Activated naive CD8-positive, alpha-beta T cell treated with anti-CD3 and anti-CD28 coated beads, Interleukin-2, amount 50 U/mL, for 24 hours (primary cell): ENCODE results near the gene FAM222A.

Experiments used
- ATAC-seq: fragments of 150-1000 bp; cut with Tn5 transposase; one replicate; pipeline ENCODE4 v1.10.0; 2021
- DNase-seq: peaks from one replicate; pipeline ENCODE4 v3.0.0; 2021
- H3K27ac Mint-ChIP-seq: one replicate; pipeline ENCODE4 v1.8.0; 2021; ENCODE audit warnings: mild to moderate bottlenecking, mixed read lengths
- H3K27me3 Mint-ChIP-seq: one replicate; pipeline ENCODE4 v1.8.0; 2021; ENCODE audit warnings: mixed read lengths
- H3K36me3 Mint-ChIP-seq: one replicate; pipeline ENCODE4 v1.8.0; 2021; ENCODE audit warnings: low read depth, mixed read lengths
- H3K4me1 Mint-ChIP-seq: one replicate; pipeline ENCODE4 v1.8.0; 2021; ENCODE audit warnings: mixed read lengths
- H3K4me3 Mint-ChIP-seq: one replicate; pipeline ENCODE4 v1.8.0; 2021; ENCODE audit warnings: mild to moderate bottlenecking, moderate library complexity, mixed read lengths
- H3K9me3 Mint-ChIP-seq: one replicate; pipeline ENCODE4 v1.8.0; 2021; ENCODE audit warnings: mixed read lengths

FAM222A gene

GRCh38 chr12:109804820-109805761 lies 91.5 kb downstream of the FAM222A start:
- Mint-ChIP-seq H3K36me3 (no peaks in the 10 kb centered on the region), H3K4me1 (no peaks in the 10 kb centered on the region), H3K27ac (no peak overlapping the region), H3K27me3 (no peaks in the 10 kb centered on the region), H3K9me3 (no peaks in the 10 kb centered on the region), H3K4me3 (no peak overlapping the region)
- peak; percentile 67 for DNase-seq
- peak; percentile 65 for ATAC-seq

DNA sequence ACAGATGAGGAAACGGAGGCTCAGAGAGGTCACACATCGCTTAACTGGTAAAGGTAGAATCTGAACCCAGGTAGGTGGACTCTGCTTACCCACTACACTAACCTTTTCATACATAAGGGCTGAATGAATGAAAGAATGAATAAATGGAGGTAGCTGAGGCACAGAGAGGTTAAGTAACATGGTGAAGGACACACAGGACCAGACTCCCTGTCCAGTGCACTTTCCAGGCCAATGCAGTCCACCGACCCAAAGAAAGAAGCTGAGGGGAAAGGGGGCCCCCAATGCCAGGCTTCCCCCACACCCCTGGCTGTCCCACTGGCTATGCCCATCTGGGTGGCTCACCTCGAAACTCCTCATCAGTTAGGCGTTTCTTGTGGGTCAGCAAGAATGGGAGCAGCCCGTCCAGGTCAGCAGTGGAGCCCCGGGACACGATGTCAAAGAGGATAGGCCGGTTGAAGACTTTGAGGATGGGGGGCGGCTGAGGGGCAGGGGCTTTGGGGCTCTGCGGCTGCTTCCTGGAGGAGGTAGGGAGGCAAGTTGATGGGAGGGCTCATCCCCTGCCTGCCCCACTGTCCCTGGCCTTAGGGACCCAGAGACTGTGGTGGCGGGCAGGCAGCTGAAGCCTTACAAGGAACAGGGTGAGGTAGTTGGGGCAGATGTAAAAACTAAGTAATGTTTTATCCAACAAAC lies 94.5 kb downstream of the FAM222A start:
- no peak overlapping the region for H3K4me3 Mint-ChIP-seq
- DNase-seq (no peak), ATAC-seq (no peak)
- H3K27me3 Mint-ChIP-seq: no peaks in the 10 kb centered on the region
- H3K27ac Mint-ChIP-seq: no peak overlapping the region
- H3K4me1 Mint-ChIP-seq: no peaks in the 10 kb centered on the region
- H3K9me3 Mint-ChIP-seq: no peaks in the 10 kb centered on the region
- H3K36me3 Mint-ChIP-seq: no peaks in the 10 kb centered on the region

GRCh38 chr12:109808876-109809646 lies 95.4 kb downstream of the FAM222A start:
- H3K4me3 Mint-ChIP-seq: no peak overlapping the region
- H3K9me3 Mint-ChIP-seq: no peaks in the 10 kb centered on the region
- no peaks in the 10 kb centered on the region for H3K36me3 Mint-ChIP-seq
- ATAC-seq: no peak
- H3K4me1 Mint-ChIP-seq: no peaks in the 10 kb centered on the region
- H3K27me3 Mint-ChIP-seq: no peaks in the 10 kb centered on the region
- no peak overlapping the region for H3K27ac Mint-ChIP-seq
- DNase-seq: no peak

DNA sequence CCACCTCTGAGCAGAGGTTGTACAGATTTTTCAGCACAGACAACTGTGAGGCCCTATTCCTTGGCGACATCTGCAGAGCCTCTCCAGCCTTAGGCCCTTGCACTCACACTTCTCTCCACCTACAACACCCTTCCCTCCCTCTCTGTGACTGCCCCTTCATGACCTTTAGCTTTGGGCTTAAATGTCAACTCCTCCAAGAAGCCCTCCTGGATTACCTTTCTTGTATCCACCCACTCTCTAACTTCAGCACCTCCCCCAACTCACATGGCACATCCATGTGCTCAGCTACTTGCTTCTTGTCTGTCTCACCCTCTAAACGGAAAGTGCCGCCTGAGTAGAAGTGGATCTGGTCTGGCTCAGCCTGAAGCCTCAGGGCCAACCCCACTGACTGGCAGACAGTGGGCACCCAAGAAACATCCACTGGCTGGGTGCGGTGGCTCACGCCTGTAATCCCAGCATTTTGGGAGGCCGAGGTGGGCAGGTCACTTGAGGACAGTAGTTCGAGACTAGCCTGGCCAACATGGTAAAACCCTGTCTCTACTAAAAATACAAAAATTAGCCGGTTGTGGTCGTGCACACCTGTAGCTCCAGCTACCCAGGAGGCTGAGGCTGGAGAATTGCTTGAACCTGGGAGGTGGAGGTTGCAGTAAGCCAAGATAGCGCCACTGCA lies 97.5 kb downstream of the FAM222A start:
- no peak for ATAC-seq

GRCh38 chr12:109811624-109811995 lies 98.0 kb downstream of the FAM222A start:
- H3K27me3 Mint-ChIP-seq: no peaks in the 10 kb centered on the region
- no peaks in the 10 kb centered on the region for H3K36me3 Mint-ChIP-seq
- H3K9me3 Mint-ChIP-seq: no peaks in the 10 kb centered on the region
- H3K27ac Mint-ChIP-seq: no peak overlapping the region
- H3K4me3 Mint-ChIP-seq: no peak overlapping the region
- DNase-seq (no peak), ATAC-seq (no peak)
- H3K4me1 Mint-ChIP-seq: no peaks in the 10 kb centered on the region

More for the DNA sequence above, 97.5 kb downstream of the FAM222A start:
- H3K4me1 Mint-ChIP-seq: no peaks in the 10 kb centered on the region
- DNase-seq: no peak
- H3K4me3 Mint-ChIP-seq: no peak overlapping the region
- H3K9me3 Mint-ChIP-seq: no peaks in the 10 kb centered on the region
- H3K27me3 Mint-ChIP-seq: no peaks in the 10 kb centered on the region
- no peaks in the 10 kb centered on the region for H3K36me3 Mint-ChIP-seq
- no peak overlapping the region for H3K27ac Mint-ChIP-seq

- no peaks in the 10 kb centered on the region for H3K4me1 Mint-ChIP-seq
- H3K9me3 Mint-ChIP-seq: no peaks in the 10 kb centered on the region
- ATAC-seq: no peak
- no peak overlapping the region for H3K4me3 Mint-ChIP-seq
- H3K36me3 Mint-ChIP-seq: no peaks in the 10 kb centered on the region
- H3K27ac Mint-ChIP-seq: no peak overlapping the region
- H3K27me3 Mint-ChIP-seq: peaks cover 2% of the 10 kb centered on the region
- DNase-seq: no peak
These were observed 100.3 kb downstream of the FAM222A start for GRCh38 chr12:109813810-109814416.

GRCh38 chr12:109814600-109815150 lies 101.0 kb downstream of the FAM222A start:
- Mint-ChIP-seq H3K27me3 (peaks cover 2% of the 10 kb centered on the region), H3K4me3 (no peak overlapping the region), H3K9me3 (no peaks in the 10 kb centered on the region), H3K4me1 (no peaks in the 10 kb centered on the region), H3K27ac (no peak overlapping the region), H3K36me3 (no peaks in the 10 kb centered on the region)
- DNase-seq (no peak), ATAC-seq (no peak)

GRCh38 chr12:109815225-109815624 lies 101.6 kb downstream of the FAM222A start:
- no peak for DNase-seq
- peaks cover 2% of the 10 kb centered on the region for H3K27me3 Mint-ChIP-seq
- H3K4me1 Mint-ChIP-seq: no peaks in the 10 kb centered on the region
- no peak overlapping the region for H3K27ac Mint-ChIP-seq
- no peak overlapping the region for H3K4me3 Mint-ChIP-seq
- ATAC-seq: no peak
- H3K9me3 Mint-ChIP-seq: no peaks in the 10 kb centered on the region
- H3K36me3 Mint-ChIP-seq: no peaks in the 10 kb centered on the region

DNA sequence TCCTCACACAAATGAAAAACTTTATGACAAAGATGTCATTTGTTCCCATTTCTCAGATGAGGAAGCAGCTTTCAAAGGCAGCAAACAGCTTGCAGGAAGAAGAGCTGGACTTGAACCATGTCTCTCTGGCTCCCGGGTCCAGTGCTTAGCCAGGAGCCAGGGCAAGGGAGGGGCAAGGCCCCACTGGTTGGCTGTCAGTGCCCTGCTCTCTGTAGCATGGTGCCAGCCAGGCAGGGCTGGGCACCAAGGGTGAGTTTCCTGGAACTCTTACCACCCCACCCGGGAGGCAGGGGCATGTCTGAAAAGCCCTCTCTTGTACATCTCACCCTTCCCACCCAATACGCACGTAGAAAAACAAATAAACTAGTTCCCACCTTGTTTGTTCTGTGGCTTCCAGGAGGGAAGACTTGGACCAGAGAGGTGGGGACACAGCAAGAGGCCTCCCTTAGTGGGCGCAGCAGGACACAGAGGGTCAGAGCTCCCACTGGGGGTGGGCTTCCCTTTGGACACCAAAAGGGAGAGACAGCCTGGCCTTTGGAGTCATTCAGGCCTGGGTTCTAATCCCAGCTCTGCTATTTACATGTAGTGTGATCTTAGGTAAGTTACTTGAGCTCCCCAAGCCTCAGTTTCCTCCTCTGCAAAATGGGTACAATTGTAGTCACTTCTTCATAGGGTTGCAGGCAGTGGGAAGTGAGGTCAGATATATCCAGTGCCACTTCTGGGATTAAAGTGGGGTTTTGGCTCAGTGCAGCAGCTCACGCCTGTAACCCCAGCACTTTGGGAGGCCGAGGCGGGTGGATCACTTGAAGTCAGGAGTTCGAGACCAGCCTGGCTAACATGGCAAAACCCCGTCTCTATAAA lies 102.4 kb downstream of the FAM222A start:
- H3K27ac Mint-ChIP-seq: no peak overlapping the region
- H3K4me3 Mint-ChIP-seq: no peak overlapping the region
- no peaks in the 10 kb centered on the region for H3K36me3 Mint-ChIP-seq
- H3K9me3 Mint-ChIP-seq: no peaks in the 10 kb centered on the region
- H3K4me1 Mint-ChIP-seq: no peaks in the 10 kb centered on the region
- peaks cover 2% of the 10 kb centered on the region for H3K27me3 Mint-ChIP-seq
- no peak for ATAC-seq
- DNase-seq: no peak

DNA sequence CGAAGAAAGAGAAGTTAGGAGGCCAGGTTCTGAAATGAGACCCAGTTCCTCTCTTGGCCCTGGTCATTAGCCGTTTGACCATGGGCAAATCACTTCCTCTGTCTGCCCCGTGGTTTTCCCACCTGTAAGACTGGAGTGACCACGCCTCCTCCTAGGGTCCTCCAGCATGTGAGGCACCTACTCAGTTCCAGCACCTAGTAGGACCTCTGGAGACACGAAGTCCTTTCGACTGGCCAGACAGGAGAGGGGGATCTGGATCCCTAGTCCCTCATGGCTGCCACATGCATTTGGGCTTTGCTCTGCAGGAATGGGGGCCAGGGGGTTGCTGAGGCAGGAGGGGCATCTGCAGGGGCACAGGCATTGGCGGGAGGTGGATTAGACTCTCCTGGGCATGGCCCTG lies 103.2 kb downstream of the FAM222A start:
- Mint-ChIP-seq H3K27me3 (peaks cover 4% of the 10 kb centered on the region), H3K4me1 (no peaks in the 10 kb centered on the region), H3K9me3 (no peaks in the 10 kb centered on the region), H3K36me3 (no peaks in the 10 kb centered on the region), H3K27ac (no peak overlapping the region), H3K4me3 (no peak overlapping the region)
- no peak for ATAC-seq
- no peak for DNase-seq

- ATAC-seq: no peak
- no peaks in the 10 kb centered on the region for H3K4me1 Mint-ChIP-seq
- no peak overlapping the region for H3K4me3 Mint-ChIP-seq
- no peaks in the 10 kb centered on the region for H3K9me3 Mint-ChIP-seq
- no peaks in the 10 kb centered on the region for H3K36me3 Mint-ChIP-seq
- H3K27ac Mint-ChIP-seq: no peak overlapping the region
- peaks cover 6% of the 10 kb centered on the region for H3K27me3 Mint-ChIP-seq
- no peak for DNase-seq
These were observed 104.1 kb downstream of the FAM222A start for GRCh38 chr12:109817627-109818231.

- ATAC-seq (no peak), DNase-seq (no peak)
- H3K27me3 Mint-ChIP-seq: peaks cover 7% of the 10 kb centered on the region
- no peaks in the 10 kb centered on the region for H3K9me3 Mint-ChIP-seq
- H3K27ac Mint-ChIP-seq: no peak overlapping the region
- no peak overlapping the region for H3K4me3 Mint-ChIP-seq
- H3K4me1 Mint-ChIP-seq: no peaks in the 10 kb centered on the region
- H3K36me3 Mint-ChIP-seq: no peaks in the 10 kb centered on the region
These were observed 104.6 kb downstream of the FAM222A start for GRCh38 chr12:109818253-109818652.
